Neural crest cell (in vitro differentiated cells): Measurements from ENCODE around the gene WHRN. TPM values are rescaled to one million over a fixed set of nuclear protein-coding genes. Genes with fewer than 3 reads are reported as not detected.

Source experiments
- DNase-seq: peaks from one replicate; pipeline ENCODE4 v3.0.0; 2021; ENCODE audit warnings: low read depth, mixed read lengths, low spot score
- H3K27ac Mint-ChIP-seq: one replicate; pipeline ENCODE4 v1.8.0; 2021; ENCODE audit warnings: mild to moderate bottlenecking, mixed read lengths; ENCODE audit not compliant: unreplicated experiment
- H3K27me3 Mint-ChIP-seq: 2 replicates; pipeline ENCODE4 v1.8.0; 2021; ENCODE audit warnings: low read depth, mild to moderate bottlenecking, mixed read lengths
- H3K36me3 Mint-ChIP-seq: 2 replicates; pipeline ENCODE4 v1.8.0; 2021; ENCODE audit warnings: low read depth, mild to moderate bottlenecking, mixed read lengths
- H3K4me1 Mint-ChIP-seq: 2 replicates; pipeline ENCODE4 v1.8.0; 2021; ENCODE audit warnings: mixed read lengths
- H3K4me3 Mint-ChIP-seq: one replicate; pipeline ENCODE4 v1.8.0; 2021; ENCODE audit warnings: mild to moderate bottlenecking, mixed read lengths
- H3K9me3 Mint-ChIP-seq: 2 replicates; pipeline ENCODE4 v1.8.0; 2021; ENCODE audit warnings: mixed read lengths
- CTCF ChIP-seq: fragments of 200-600 bp; sonication (generic); conservative IDR thresholded peaks from 2 replicates; pipeline ENCODE4 v1.5.0; 2021; ENCODE audit warnings: antibody characterized with exemption, mild to moderate bottlenecking
- total RNA-seq: library from RNA; stranded (reverse); gene quantifications from 2 replicates; pipeline ENCODE4 v1.2.1, GENCODE V29; 2021

Gene WHRN
- total RNA-seq, 1 donor from 2014 or later = 8.9 TPM

GRCh38 chr9:114500697-114501292, 4.5 kb downstream of the WHRN start:
- no peaks in the 10 kb centered on the region for H3K9me3 Mint-ChIP-seq
- H3K27ac Mint-ChIP-seq = no peak overlapping the region
- H3K36me3 Mint-ChIP-seq = no peaks in the 10 kb centered on the region
- peak overlapping the region; percentile 15 for H3K4me3 Mint-ChIP-seq
- peaks cover 46% of the 10 kb centered on the region for H3K4me1 Mint-ChIP-seq
- no peak for TF ChIP-seq CTCF
- no peak for DNase-seq
- peaks cover 37% of the 10 kb centered on the region for H3K27me3 Mint-ChIP-seq

GRCh38 chr9:114499941-114500696, 5.2 kb downstream of the WHRN start:
- peaks cover 38% of the 10 kb centered on the region for H3K27me3 Mint-ChIP-seq
- no peak for TF ChIP-seq CTCF
- H3K9me3 Mint-ChIP-seq = no peaks in the 10 kb centered on the region
- no peak for DNase-seq
- peaks cover 48% of the 10 kb centered on the region for H3K4me1 Mint-ChIP-seq
- no peak overlapping the region for H3K27ac Mint-ChIP-seq
- no peaks in the 10 kb centered on the region for H3K36me3 Mint-ChIP-seq
- H3K4me3 Mint-ChIP-seq = peak overlapping the region; percentile 38

- peaks cover 38% of the 10 kb centered on the region for H3K27me3 Mint-ChIP-seq
These were observed 5.7 kb downstream of the WHRN start for GRCh38 chr9:114499528-114499927.

GRCh38 chr9:114497727-114498382, 7.4 kb downstream of the WHRN start:
- TF ChIP-seq CTCF = no peak
- Mint-ChIP-seq H3K36me3 (no peaks in the 10 kb centered on the region), H3K27ac (no peak overlapping the region), H3K4me1 (peaks cover 42% of the 10 kb centered on the region), H3K27me3 (peaks cover 27% of the 10 kb centered on the region), H3K9me3 (no peaks in the 10 kb centered on the region), H3K4me3 (no peak overlapping the region)
- no peak for DNase-seq

More at GRCh38 chr9:114499528-114499927, 5.7 kb downstream of the WHRN start:
- Mint-ChIP-seq H3K4me1 (peaks cover 49% of the 10 kb centered on the region), H3K9me3 (no peaks in the 10 kb centered on the region), H3K27ac (no peak overlapping the region), H3K4me3 (peak overlapping the region; percentile 38), H3K36me3 (no peaks in the 10 kb centered on the region)
- no peak for TF ChIP-seq CTCF
- no peak for DNase-seq

GRCh38 chr9:114497236-114497635, 8.0 kb downstream of the WHRN start:
- DNase-seq = no peak
- no peak overlapping the region for H3K27ac Mint-ChIP-seq

More at GRCh38 chr9:114497236-114497635, 8.0 kb downstream of the WHRN start:
- Mint-ChIP-seq H3K9me3 (no peaks in the 10 kb centered on the region), H3K4me1 (peaks cover 35% of the 10 kb centered on the region), H3K27me3 (peaks cover 22% of the 10 kb centered on the region), H3K4me3 (no peak overlapping the region), H3K36me3 (no peaks in the 10 kb centered on the region)
- TF ChIP-seq CTCF = no peak
